H1 (cell line): ENCODE measurements around the gene REPS1. TPM values are rescaled to one million over a fixed set of nuclear protein-coding genes. Genes with fewer than 3 reads are reported as not detected.

Source experiments
- EGR1 ChIP-seq: IDR thresholded peaks from 2 replicates; pipeline ENCODE4 v1.6.1; 2011; ENCODE audit warnings: low read depth, low read length, borderline replicate concordance
- KDM5A ChIP-seq: fragments of 200-600 bp; IDR thresholded peaks from 2 replicates; pipeline ENCODE4 v1.7.1; 2012; ENCODE audit warnings: mild to moderate bottlenecking, low read length, inconsistent platforms, mixed read lengths
- RFX5 ChIP-seq: IDR thresholded peaks from 2 replicates; pipeline ENCODE4 v1.6.1; 2011; ENCODE audit warnings: low read depth, low read length, improper control_type of control experiment, borderline replicate concordance
- RNF2 ChIP-seq: fragments of 200-900, 300-1000 bp; sonication (generic); IDR thresholded peaks from 2 replicates; pipeline ENCODE4 v1.7.1; 2016; ENCODE audit warnings: borderline replicate concordance, low read depth, mild to moderate bottlenecking, antibody characterized with exemption, low read length; ENCODE audit not compliant: poor library complexity, severe bottlenecking; ENCODE audit errors: missing control alignments
- SIN3A ChIP-seq, 2 experiments: IDR thresholded peaks in 1 of 2; conservative IDR thresholded peaks in 1 of 2; 2 replicates each; pipeline ENCODE4 v1.6.1; 2011 to 2012; ENCODE audit warnings: low read length in 2 of 2, improper control_type of control experiment in 1 of 2, low read depth in 1 of 2, mild to moderate bottlenecking in 1 of 2
- ZNF274 ChIP-seq: IDR thresholded peaks from 2 replicates; pipeline ENCODE4 v1.7.0; 2012; ENCODE audit warnings: low read length, borderline replicate concordance; ENCODE audit errors: extremely low read depth
- polyA plus RNA-seq, 7 experiments: library from polyadenylated mRNA; depleted of rRNA in 3 of 7; stranded (reverse) in 5 of 7; unstranded in 2 of 7; fragments of >200 nt in 5 of 7; fragments of 200-250 nt in 2 of 7; gene quantifications; 1 replicate in 5 of 7; 2 replicates in 1 of 7; 4 replicates in 1 of 7; pipeline versions ENCODE4 v1.2.1 to v1.2.3, GENCODE V29; 2011 to 2013; ENCODE audit warnings: missing spikeins in 2 of 7, mixed read lengths in 2 of 7
- total RNA-seq: library from RNA; stranded (reverse); fragmentation: NEBNext Ultra II Directional; extraction: Animal tissue kit (Norgen Biotek cat#: 25700); gene quantifications from 2 replicates; pipeline ENCODE4 v1.2.1, GENCODE V29; 2021

The REPS1 gene
- total and polyA plus RNA-seq, 2 of the 8 experiments (the other 6 are each of a cell fraction or from before 2014, with no cell fraction given), result 52.1 to 68.9 TPM

GRCh38 chr6:138958595-138958994, 29.5 kb downstream of the REPS1 start (continued):
- TF ChIP-seq RNF2 (no peak), KDM5A (no peak), SIN3A (conservative IDR thresholded peaks at IDR 0.05 in 1 of 2, IDR thresholded peaks at IDR 0.05 in 1 of 2; ENCODE audit: low read depth in 1 of 2, low read length in 2 of 2) (no peak), ZNF274 (no peak), RFX5 (no peak), EGR1 (no peak)
